GM23338 (cell line): ENCODE results near the gene KISS1. TPM values are rescaled to one million over a fixed set of nuclear protein-coding genes. Genes with fewer than 3 reads are reported as not detected.

Experiments used
- ATAC-seq: fragments of 200-7000 bp; cut with Tn5 transposase; 3 replicates; pipeline ENCODE4 v1.9.1; 2020
- DNase-seq: peaks from one replicate; pipeline ENCODE4 v3.0.0-alpha.2; 2015; ENCODE audit warnings: low spot score
- H2AFZ ChIP-seq: fragments of 200-600 bp; sonication (generic); 2 replicates; pipeline ENCODE4 v1.8.0; 2016; ENCODE audit warnings: antibody characterized with exemption, mild to moderate bottlenecking, moderate library complexity
- H3F3A ChIP-seq: fragments of 200-600 bp; sonication (generic); replicated peaks from 2 replicates; pipeline ENCODE4 v1.8.0; 2017; ENCODE audit warnings: antibody characterized with exemption, mixed run types, low read depth
- H3K27ac ChIP-seq: fragments of 200-600 bp; sonication (generic); 2 replicates; pipeline ENCODE4 v1.6.1; 2016; ENCODE audit warnings: low read depth
- H3K27me3 ChIP-seq: fragments of 200-600 bp; sonication (generic); 2 replicates; pipeline ENCODE4 v1.8.0; 2016; ENCODE audit warnings: mild to moderate bottlenecking, mixed run types, moderate library complexity; ENCODE audit not compliant: insufficient read depth
- H3K36me3 ChIP-seq: fragments of 200-600 bp; sonication (generic); 2 replicates; pipeline ENCODE4 v1.8.0; 2016; ENCODE audit warnings: mild to moderate bottlenecking; ENCODE audit not compliant: insufficient read depth
- H3K4me1 ChIP-seq: fragments of 200-600 bp; sonication (generic); 2 replicates; pipeline ENCODE4 v1.8.0; 2016; ENCODE audit warnings: mild to moderate bottlenecking, moderate library complexity; ENCODE audit not compliant: insufficient read depth
- H3K4me2 ChIP-seq: fragments of 200-600 bp; sonication (generic); 2 replicates; pipeline ENCODE4 v1.7.1; 2017; ENCODE audit warnings: mixed run types
- H3K4me3 ChIP-seq: fragments of 200-600 bp; sonication (generic); 2 replicates; pipeline ENCODE4 v1.6.1; 2016; ENCODE audit warnings: mixed run types
- H3K79me2 ChIP-seq: fragments of 200-600 bp; sonication (generic); replicated peaks from 2 replicates; pipeline ENCODE4 v1.8.0; 2017; ENCODE audit warnings: mild to moderate bottlenecking; ENCODE audit not compliant: insufficient read depth
- H3K9me2 ChIP-seq: fragments of 200-600 bp; sonication (generic); 2 replicates; pipeline ENCODE4 v1.8.0; 2017; ENCODE audit not compliant: insufficient read depth
- H4K20me1 ChIP-seq: fragments of 200-600 bp; sonication (generic); replicated peaks from 2 replicates; pipeline ENCODE4 v1.8.0; 2017; ENCODE audit warnings: mild to moderate bottlenecking; ENCODE audit not compliant: insufficient read depth
- H3K27ac Mint-ChIP-seq: 2 replicates; pipeline ENCODE4 v1.8.0; 2020; ENCODE audit warnings: inconsistent platforms, mild to moderate bottlenecking, moderate library complexity, mixed read lengths
- H3K27me3 Mint-ChIP-seq: 3 replicates; pipeline ENCODE4 v1.8.0; 2022; ENCODE audit warnings: low read depth, mild to moderate bottlenecking, moderate library complexity, mixed read lengths, inconsistent platforms; ENCODE audit not compliant: insufficient read depth, poor library complexity
- H3K36me3 Mint-ChIP-seq: 3 replicates; pipeline ENCODE4 v1.8.0; 2021; ENCODE audit warnings: low read depth, mild to moderate bottlenecking, inconsistent platforms, moderate library complexity, mixed read lengths
- H3K4me1 Mint-ChIP-seq: 3 replicates; pipeline ENCODE4 v1.8.0; 2020; ENCODE audit warnings: mild to moderate bottlenecking, inconsistent platforms, mixed read lengths
- H3K4me3 Mint-ChIP-seq: 3 replicates; pipeline ENCODE4 v1.8.0; 2021; ENCODE audit warnings: moderate library complexity, mild to moderate bottlenecking, inconsistent platforms, mixed read lengths
- H3K9me3 Mint-ChIP-seq: 3 replicates; pipeline ENCODE4 v1.8.0; 2020; ENCODE audit warnings: moderate library complexity, mild to moderate bottlenecking, inconsistent platforms, mixed read lengths
- CREB1 ChIP-seq: fragments of 250-450 bp; sonication (Bioruptor Pico); IDR thresholded peaks from 2 replicates; pipeline ENCODE4 v1.5.0; 2020; ENCODE audit warnings: low read depth, mild to moderate bottlenecking, moderate library complexity
- CTCF ChIP-seq, 2 experiments: fragments of 200-600 bp in 1 of 2; sonication (generic) in 1 of 2; conservative IDR thresholded peaks; 2 replicates each; pipeline versions ENCODE4 v1.5.1 to v1.6.1; 2016 to 2017; ENCODE audit warnings: antibody characterized with exemption in 2 of 2, low read depth in 2 of 2, mild to moderate bottlenecking in 2 of 2, moderate library complexity in 1 of 2
- ETS1 ChIP-seq: IDR thresholded peaks from 2 replicates; pipeline ENCODE4 v1.6.1; 2016; ENCODE audit warnings: antibody characterized with exemption
- EZH2 ChIP-seq: fragments of 200-600 bp; sonication (generic); IDR thresholded peaks from one replicate; pipeline ENCODE4 v1.8.0; 2017; ENCODE audit warnings: antibody characterized with exemption, mild to moderate bottlenecking, low read depth; ENCODE audit not compliant: unreplicated experiment
- EZH2phosphoT487 ChIP-seq: fragments of 200-600 bp; sonication (generic); IDR thresholded peaks from one replicate; pipeline ENCODE4 v1.8.1; 2018; ENCODE audit warnings: antibody characterized with exemption; ENCODE audit not compliant: unreplicated experiment
- JUNB ChIP-seq: IDR thresholded peaks from one replicate; pipeline ENCODE4 v1.6.1; 2016; ENCODE audit warnings: antibody characterized with exemption; ENCODE audit not compliant: unreplicated experiment
- NANOG ChIP-seq: IDR thresholded peaks from 2 replicates; pipeline ENCODE4 v1.6.1; 2016; ENCODE audit warnings: antibody characterized with exemption, borderline replicate concordance
- POLR2AphosphoS5 ChIP-seq: IDR thresholded peaks from 2 replicates; pipeline ENCODE4 v1.6.1; 2016; ENCODE audit warnings: antibody characterized with exemption, low read depth
- REST ChIP-seq: IDR thresholded peaks from one replicate; pipeline ENCODE4 v1.6.1; 2018; ENCODE audit warnings: antibody characterized with exemption; ENCODE audit not compliant: unreplicated experiment
- STAT1 ChIP-seq: IDR thresholded peaks from one replicate; pipeline ENCODE4 v1.6.1; 2016; ENCODE audit warnings: antibody characterized with exemption; ENCODE audit not compliant: unreplicated experiment
- ZNF114 ChIP-seq: fragments of 250-450 bp; sonication (Bioruptor Pico); IDR thresholded peaks from 2 replicates; pipeline ENCODE4 v1.5.0; 2020; ENCODE audit warnings: mild to moderate bottlenecking, moderate library complexity
- ZNF331 ChIP-seq: fragments of 250-450 bp; sonication (Bioruptor Pico); IDR thresholded peaks from 2 replicates; pipeline ENCODE4 v1.5.0; 2020; ENCODE audit warnings: low read depth, mild to moderate bottlenecking, moderate library complexity
- polyA plus RNA-seq: library from polyadenylated mRNA; unstranded; fragments of >200 nt; fragmentation: Nextera tagmentation; extraction: Ambion mirVana; gene quantifications from 2 replicates; pipeline ENCODE4 v1.2.1, GENCODE V29; 2016
- total RNA-seq: library from RNA; depleted of rRNA; stranded (reverse); fragments of >200 nt; shearing (Covaris generic); gene quantifications from 2 replicates; pipeline ENCODE4 v1.2.3, GENCODE V29; 2014

KISS1 gene
- total and polyA plus RNA-seq, 2 experiments from 2014 or later: not detected

- TF ChIP-seq POLR2AphosphoS5: no peak
- no peak for TF ChIP-seq EZH2
- TF ChIP-seq ZNF114 (CRISPR knock-in tag): no peak
- no peak for TF ChIP-seq NANOG
- TF ChIP-seq EZH2phosphoT487: no peak
- no peak for TF ChIP-seq ZNF331
- TF ChIP-seq CTCF (conservative IDR thresholded peaks at IDR 0.05; ENCODE audit: low read depth in 2 of 2): no peak
- no peak for TF ChIP-seq ETS1
Observed at GRCh38 chr1:204227351-204227750, 31.1 kb upstream of the KISS1 start (continued).

- ATAC-seq: no peak
- TF ChIP-seq STAT1 (no peak), REST (no peak), JUNB (no peak), ETS1 (no peak), CREB1 (CRISPR knock-in tag) (no peak), ZNF114 (CRISPR knock-in tag) (no peak), ZNF331 (no peak), EZH2phosphoT487 (no peak), CTCF (conservative IDR thresholded peaks at IDR 0.05; ENCODE audit: low read depth in 2 of 2) (no peak), POLR2AphosphoS5 (no peak), NANOG (no peak), EZH2 (no peak)
Observed at GRCh38 chr1:204225841-204226735, 29.8 kb upstream of the KISS1 start.

More at GRCh38 chr1:204225841-204226735, 29.8 kb upstream of the KISS1 start:
- no peak for DNase-seq
- no peaks in the 10 kb centered on the region for H3K9me2 ChIP-seq
- peaks cover 18% of the 10 kb centered on the region; the same call in 2 of the 3 replicates for H3K36me3 Mint-ChIP-seq
- no peak overlapping the region for H3K4me3 ChIP-seq
- H3K4me1 Mint-ChIP-seq: peaks cover 16% of the 10 kb centered on the region
- H3K9me3 Mint-ChIP-seq: no peaks in the 10 kb centered on the region
- no peaks in the 10 kb centered on the region for H3K79me2 ChIP-seq
- peaks cover 7% of the 10 kb centered on the region for H3K27me3 Mint-ChIP-seq
- H3K27ac Mint-ChIP-seq: peak overlapping the region; percentile 57; the same call in 1 of the 2 replicates
- no peak overlapping the region for H3K4me3 Mint-ChIP-seq
- H4K20me1 ChIP-seq: no peaks in the 10 kb centered on the region
- no peak overlapping the region for H3K27ac ChIP-seq
- no peak overlapping the region for H2AFZ ChIP-seq
- H3K4me1 ChIP-seq: no peaks in the 10 kb centered on the region
- H3K36me3 ChIP-seq: no peaks in the 10 kb centered on the region
- no peaks in the 10 kb centered on the region for H3F3A ChIP-seq
- no peaks in the 10 kb centered on the region for H3K27me3 ChIP-seq
- no peak overlapping the region for H3K4me2 ChIP-seq
